ENCODE data around the gene KRT1. TPM values are rescaled to one million over a fixed set of nuclear protein-coding genes. Genes with fewer than 3 reads are reported as not detected.

The KRT1 gene
- total and polyA plus RNA-seq, 2 experiments from 2014 or later = 0.13 TPM; not detected in 1

GRCh38 chr12:52630599-52631200 is 49.5 kb downstream of the KRT1 start:
- H3K36me3 ChIP-seq (replicated peaks; ENCODE audit: insufficient read depth, low read depth) = no peaks in the 10 kb centered on the region
- no peaks in the 10 kb centered on the region for H3K9me2 ChIP-seq (replicated peaks; ENCODE audit: insufficient read depth)
- DNase-seq (ENCODE audit: low spot score) = no peak
- no peak overlapping the region for H2AFZ ChIP-seq
- WGBS (ENCODE audit: low lambda C conversion rate, missing lambda C conversion rate) = 81% methylated on average over 4 of the region's 4 CpGs
- H4K20me1 ChIP-seq (ENCODE audit: insufficient read depth, poor library complexity, severe bottlenecking) = no peaks in the 10 kb centered on the region
- H3K9me3 ChIP-seq (ENCODE audit: low read depth) = no peaks in the 10 kb centered on the region
- TF ChIP-seq EZH2 (IDR thresholded peaks at IDR 0.05; ENCODE audit: borderline replicate concordance) (no peak), EZH2phosphoT487 (IDR thresholded peaks at IDR 0.05; ENCODE audit: low read depth, severe bottlenecking, unreplicated experiment) (no peak), CTCF (IDR thresholded peaks at IDR 0.05; ENCODE audit: poor library complexity) (no peak)
- H3K27ac ChIP-seq = no peak overlapping the region
- H3K4me3 ChIP-seq = no peak overlapping the region
- H3K79me2 ChIP-seq = no peaks in the 10 kb centered on the region
- peaks cover 10% of the 10 kb centered on the region for H3K27me3 ChIP-seq
- no peak overlapping the region for H3K4me2 ChIP-seq
- no peaks in the 10 kb centered on the region for H3K4me1 ChIP-seq (ENCODE audit: insufficient read depth)

- TF ChIP-seq CTCF (IDR thresholded peaks at IDR 0.05; ENCODE audit: poor library complexity) (no peak), EZH2 (IDR thresholded peaks at IDR 0.05; ENCODE audit: borderline replicate concordance) (no peak), EZH2phosphoT487 (IDR thresholded peaks at IDR 0.05; ENCODE audit: low read depth, severe bottlenecking, unreplicated experiment) (no peak)
- H3K79me2 ChIP-seq = no peaks in the 10 kb centered on the region
- H3K27me3 ChIP-seq = peaks cover 14% of the 10 kb centered on the region
- no peaks in the 10 kb centered on the region for H3K9me3 ChIP-seq (ENCODE audit: low read depth)
- no peaks in the 10 kb centered on the region for H3K36me3 ChIP-seq (replicated peaks; ENCODE audit: insufficient read depth, low read depth)
- H3K4me2 ChIP-seq = no peak overlapping the region
- H3K9me2 ChIP-seq (replicated peaks; ENCODE audit: insufficient read depth) = no peaks in the 10 kb centered on the region
- no peaks in the 10 kb centered on the region for H4K20me1 ChIP-seq (ENCODE audit: insufficient read depth, poor library complexity, severe bottlenecking)
- H3K4me1 ChIP-seq (ENCODE audit: insufficient read depth) = no peaks in the 10 kb centered on the region
- no peak overlapping the region for H2AFZ ChIP-seq
- H3K4me3 ChIP-seq = no peak overlapping the region
- WGBS (ENCODE audit: low lambda C conversion rate, missing lambda C conversion rate) = 77% methylated on average over 7 of the region's 7 CpGs
- DNase-seq (ENCODE audit: low spot score) = no peak
- H3K27ac ChIP-seq = no peak overlapping the region
These were observed 50.2 kb downstream of the KRT1 start for GRCh38 chr12:52630008-52630500.

- WGBS (ENCODE audit: low lambda C conversion rate, missing lambda C conversion rate) = 89% methylated on average over 12 of the region's 12 CpGs
- Histone ChIP-seq H3K9me2 (replicated peaks; ENCODE audit: insufficient read depth) (no peaks in the 10 kb centered on the region), H3K27me3 (peaks cover 14% of the 10 kb centered on the region), H3K36me3 (replicated peaks; ENCODE audit: insufficient read depth, low read depth) (no peaks in the 10 kb centered on the region), H2AFZ (no peak overlapping the region), H3K27ac (no peak overlapping the region), H4K20me1 (ENCODE audit: insufficient read depth, poor library complexity, severe bottlenecking) (no peaks in the 10 kb centered on the region), H3K4me2 (no peak overlapping the region), H3K4me3 (no peak overlapping the region), H3K79me2 (no peaks in the 10 kb centered on the region), H3K9me3 (ENCODE audit: low read depth) (no peaks in the 10 kb centered on the region), H3K4me1 (ENCODE audit: insufficient read depth) (no peaks in the 10 kb centered on the region)
- TF ChIP-seq EZH2 (IDR thresholded peaks at IDR 0.05; ENCODE audit: borderline replicate concordance) (no peak), EZH2phosphoT487 (IDR thresholded peaks at IDR 0.05; ENCODE audit: low read depth, severe bottlenecking, unreplicated experiment) (no peak), CTCF (IDR thresholded peaks at IDR 0.05; ENCODE audit: poor library complexity) (no peak)
- no peak for DNase-seq (ENCODE audit: low spot score)
These were observed 50.8 kb downstream of the KRT1 start for GRCh38 chr12:52629281-52630007.
